Femur (tissue), 1 donor: ENCODE data around the gene BACH2.
A peak's percentile ranks its signal among the peaks of the same experiment; 100 is the strongest.
"Not testable (repeated sequence)": the region's sequence is repeated elsewhere in the genome, so short reads cannot be mapped to it uniquely, and the experiment has no call there.

ENCODE experiments used
- DNase-seq: peaks from one replicate; pipeline ENCODE4 v3.0.0-alpha.2; 2017

BACH2 gene

DNA sequence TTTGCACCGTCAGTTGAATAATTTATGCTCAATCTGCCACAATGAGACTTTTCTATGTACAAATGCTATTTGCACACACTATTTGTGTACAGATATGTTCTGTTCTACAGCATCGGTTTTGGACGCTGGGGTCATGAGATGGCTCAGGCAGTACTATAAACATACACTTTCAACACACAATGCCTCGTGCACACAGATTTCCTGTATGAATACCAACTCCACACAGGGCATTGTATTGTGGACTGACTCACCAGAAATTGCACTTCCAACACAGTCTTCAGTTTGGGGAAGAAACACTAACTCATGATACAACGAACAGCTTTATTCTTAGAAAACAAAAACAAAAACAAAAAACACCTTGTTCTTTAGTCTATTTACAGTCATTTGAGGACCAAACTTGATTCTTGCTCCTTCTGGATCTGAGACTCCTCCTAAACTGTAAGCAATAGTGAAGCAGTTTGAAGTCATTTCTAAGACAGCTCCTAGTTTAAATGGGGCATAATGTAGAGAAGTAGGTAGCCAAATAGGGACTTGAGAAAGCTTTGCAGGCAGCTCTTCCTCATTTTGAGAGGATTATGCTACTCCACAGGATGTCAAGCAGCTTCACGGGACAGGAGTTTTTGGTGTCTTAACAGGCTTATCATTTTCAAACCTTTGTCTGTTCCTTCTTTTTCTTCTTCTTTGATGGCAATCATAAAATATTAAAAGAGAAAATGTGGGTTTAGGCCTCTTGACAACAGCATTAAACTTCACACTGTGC lies 368.7 kb downstream of the BACH2 start:
- DNase-seq = no peak

GRCh38 chr6:89927264-89927663 lies 369.4 kb downstream of the BACH2 start:
- DNase-seq = no peak

DNA sequence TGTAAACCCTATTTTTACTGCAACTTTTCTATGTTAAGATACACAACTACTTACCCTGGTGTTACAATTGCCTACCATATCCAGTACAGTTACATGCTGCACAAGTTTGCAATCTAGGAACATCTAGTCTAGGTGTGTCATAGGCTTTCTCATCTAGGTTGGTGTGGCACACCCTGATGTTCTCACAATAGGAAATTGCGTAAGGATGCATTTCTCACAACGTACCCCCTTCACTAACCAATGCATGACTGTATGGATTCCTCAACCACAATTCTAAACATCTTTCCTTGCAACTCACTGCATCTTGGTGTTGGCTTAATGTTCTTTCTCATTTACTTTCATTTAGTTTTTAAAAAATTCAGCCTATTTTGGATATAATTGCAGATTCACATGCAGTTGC lies 370.8 kb downstream of the BACH2 start:
- DNase-seq = no peak

GRCh38 chr6:89924231-89924630 lies 372.4 kb downstream of the BACH2 start:
- DNase-seq = no peak

DNA sequence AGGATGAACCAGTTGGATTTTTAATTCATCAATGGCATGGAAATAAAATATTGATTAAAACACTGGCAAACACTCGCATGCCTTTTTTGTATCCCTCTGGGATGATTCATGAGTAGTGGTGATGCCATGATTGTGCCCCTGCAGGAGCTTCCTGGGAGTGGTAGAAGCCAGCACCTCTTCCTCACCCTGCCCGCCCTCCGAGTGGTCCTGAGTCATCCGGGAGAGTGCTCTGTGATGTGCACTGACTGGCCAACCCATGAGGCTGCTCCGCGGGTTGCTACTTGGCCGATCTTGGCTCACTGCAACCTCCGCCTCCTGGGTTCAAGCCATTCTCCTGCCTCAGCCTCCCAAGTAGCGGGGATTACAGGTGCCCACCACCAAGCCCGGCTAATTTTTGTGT lies 375.0 kb downstream of the BACH2 start:
- no peak for DNase-seq

DNA sequence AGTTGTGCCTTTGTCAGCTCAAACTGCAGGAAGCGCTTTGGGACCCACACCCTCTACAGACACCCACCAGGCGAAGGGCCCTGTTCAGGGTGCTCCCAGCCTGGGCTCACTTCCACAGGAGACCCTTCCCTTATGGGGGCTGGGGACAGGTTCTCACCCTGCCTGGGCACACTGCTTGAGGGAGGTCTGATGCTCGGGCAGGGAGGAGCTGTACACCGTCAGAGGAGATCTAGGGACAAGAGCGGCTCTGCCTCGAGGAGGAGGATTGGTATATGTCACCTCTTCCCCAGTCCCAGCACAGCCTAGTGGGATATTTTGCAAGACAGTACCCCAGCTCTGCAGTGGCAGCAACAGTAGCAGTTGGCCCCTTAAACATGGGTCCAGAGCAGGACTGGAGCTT lies 375.4 kb downstream of the BACH2 start:
- DNase-seq = no peak

DNA sequence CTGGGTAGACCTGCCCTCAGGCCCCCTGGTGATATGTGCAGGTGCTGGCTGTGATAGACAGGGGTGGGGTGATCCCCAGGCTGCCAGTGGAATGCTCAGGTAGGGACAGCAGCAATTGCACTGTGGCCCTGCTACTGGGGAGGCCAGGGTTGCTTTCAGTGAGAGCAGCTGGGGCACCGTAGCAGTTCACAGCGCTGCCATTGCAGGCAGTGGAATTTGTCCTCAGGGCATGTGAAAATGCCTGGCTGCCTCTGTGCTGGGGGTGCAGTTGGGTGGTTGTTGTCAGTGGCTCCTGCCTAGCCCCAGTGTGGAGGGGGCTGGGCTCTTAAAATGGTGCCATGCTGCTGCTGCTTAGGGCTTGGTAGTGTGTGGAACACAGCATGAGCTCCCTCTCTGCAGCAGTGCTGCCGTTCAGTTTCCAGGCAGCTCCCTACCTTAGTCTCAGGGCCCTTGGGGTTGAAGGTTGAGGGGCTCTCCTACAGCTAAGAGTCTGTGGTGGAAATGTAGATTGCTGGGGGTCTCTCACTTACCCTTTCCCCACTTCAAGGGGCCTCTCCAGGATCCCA lies 378.8 kb downstream of the BACH2 start:
- DNase-seq = no peak

- DNase-seq = no peak
Measured at GRCh38 chr6:89917216-89917615, 379.4 kb downstream of the BACH2 start.

DNA sequence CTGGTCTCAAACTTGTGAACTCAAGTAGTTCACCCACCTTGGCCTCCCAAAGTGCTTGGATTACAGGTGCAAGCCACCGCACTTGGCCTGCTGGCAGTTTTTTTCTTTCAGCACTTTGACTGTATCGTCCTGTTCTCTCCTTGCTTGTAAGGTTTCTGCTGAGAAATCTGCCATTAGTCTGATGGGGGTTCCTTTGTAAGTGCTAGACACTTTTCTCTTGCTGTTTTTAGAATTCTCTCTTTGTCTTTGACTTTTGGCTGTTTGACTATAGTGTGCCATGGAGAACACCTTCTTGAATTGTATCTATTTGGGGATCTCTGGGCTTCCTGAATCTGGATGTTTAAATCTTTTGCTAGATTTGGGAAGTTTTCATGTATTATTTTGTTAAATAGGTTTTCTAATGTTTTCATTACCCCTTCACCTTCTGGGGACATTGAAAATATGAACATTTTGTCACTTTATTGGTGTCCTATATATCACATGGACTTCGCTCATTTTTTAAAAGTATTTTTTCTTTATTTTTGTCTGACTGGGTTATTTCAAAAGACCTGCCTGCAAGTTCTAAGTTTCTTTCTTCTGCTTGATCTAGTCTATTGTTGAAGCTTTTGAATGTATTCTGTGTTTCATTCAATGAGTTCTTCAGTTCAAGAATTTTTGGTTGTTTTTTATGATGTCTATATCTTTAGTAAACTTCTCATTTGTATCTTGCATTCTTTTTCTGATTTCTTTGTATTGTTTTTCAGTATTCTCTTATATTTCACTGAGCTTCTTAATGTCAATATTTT lies 380.3 kb downstream of the BACH2 start:
- DNase-seq = no peak

GRCh38 chr6:89910902-89911240 lies 385.8 kb downstream of the BACH2 start:
- DNase-seq = no peak

DNA sequence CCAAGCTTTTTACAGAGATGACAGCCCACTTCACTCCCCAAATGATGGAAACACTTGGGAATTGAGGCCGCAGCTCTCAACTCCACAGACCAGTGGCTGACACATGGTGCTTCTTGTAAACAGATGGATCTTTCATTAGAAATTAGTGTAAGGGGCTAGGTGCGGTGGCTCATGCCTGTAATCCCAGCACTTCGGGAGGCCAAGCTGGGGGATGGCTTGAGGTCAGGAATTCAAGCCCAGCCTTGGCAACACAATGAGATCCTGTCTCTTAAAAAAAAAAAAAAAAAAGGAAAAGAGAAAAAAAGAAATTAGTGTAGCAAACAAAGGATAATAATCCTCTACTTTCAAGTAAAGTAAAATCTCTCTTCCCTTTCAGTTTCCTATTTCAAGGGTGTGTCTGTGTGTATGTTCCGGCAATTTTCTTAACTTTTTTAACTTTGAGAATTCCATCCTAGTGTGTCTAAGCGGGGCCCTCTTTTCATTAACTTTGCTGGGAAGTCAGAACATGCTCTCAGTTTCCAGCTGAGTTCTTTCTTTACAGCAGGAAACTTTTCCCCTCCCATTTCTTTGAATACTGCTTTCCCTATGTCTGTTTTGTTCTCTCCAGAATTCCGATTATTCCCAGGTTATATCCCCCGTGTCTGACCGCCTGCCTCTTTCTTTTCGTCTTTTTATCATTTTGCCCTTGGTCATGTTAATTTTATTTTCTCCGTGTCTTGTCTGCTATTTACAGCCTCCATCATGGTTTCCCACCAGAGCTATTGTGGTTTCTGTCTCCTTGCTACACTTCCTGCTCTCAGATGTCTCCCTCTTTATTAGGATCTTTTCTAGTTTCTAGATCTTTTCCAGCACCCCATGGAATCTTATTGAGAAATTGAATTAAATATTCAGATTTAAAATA lies 386.4 kb downstream of the BACH2 start:
- not testable (repeated sequence) for DNase-seq

DNA sequence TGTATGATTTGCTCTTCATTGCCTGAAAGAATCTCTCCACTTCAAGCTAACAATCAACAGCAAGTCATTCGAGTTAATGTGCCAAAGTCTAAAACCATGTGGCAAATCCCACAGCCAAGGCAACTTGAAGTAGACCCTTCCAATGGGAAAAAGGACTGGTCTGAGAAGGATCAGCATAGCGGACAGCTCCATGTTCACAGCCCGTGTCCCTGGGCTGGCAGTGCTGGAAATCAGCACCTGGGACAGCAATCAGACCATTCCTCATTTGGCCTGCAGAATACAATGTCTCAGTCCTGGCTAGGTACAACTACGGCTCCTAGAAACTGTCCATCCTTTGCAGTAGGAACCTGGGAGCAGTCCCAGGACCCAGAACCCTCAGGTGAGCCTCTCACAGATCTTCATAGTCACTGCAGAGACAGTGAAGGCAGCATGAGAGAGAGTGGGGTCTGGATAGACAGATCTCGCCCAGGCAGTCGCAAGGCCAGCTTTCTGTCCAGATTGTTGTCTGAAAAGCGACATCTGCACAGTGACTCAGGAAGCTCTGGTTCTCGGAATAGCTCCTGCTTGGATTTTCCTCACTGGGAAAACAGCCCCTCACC lies 401.3 kb downstream of the BACH2 start:
- peak; percentile 76 for DNase-seq

- DNase-seq = no peak
Measured at GRCh38 chr6:89894169-89894568, 402.5 kb downstream of the BACH2 start, which contains the start of gene GJA10. GJA10 (plus strand) TSS chr6:89894469; CDS start chr6:89894469, 0 bp downstream.

GRCh38 chr6:89892577-89892976 lies 404.1 kb downstream of the BACH2 start:
- DNase-seq = not testable (repeated sequence)

GRCh38 chr6:89890845-89891528 lies 405.7 kb downstream of the BACH2 start:
- not testable (repeated sequence) for DNase-seq

- no peak for DNase-seq
Measured at GRCh38 chr6:89888871-89889270, 407.8 kb downstream of the BACH2 start.

GRCh38 chr6:89888138-89888514 lies 408.5 kb downstream of the BACH2 start:
- no peak for DNase-seq

GRCh38 chr6:89887452-89888137 lies 409.0 kb downstream of the BACH2 start:
- DNase-seq = no peak

- no peak for DNase-seq
Measured at GRCh38 chr6:89886378-89887120, 410.1 kb downstream of the BACH2 start.
